Measurements from ENCODE around the gene DLG2.

DNA sequence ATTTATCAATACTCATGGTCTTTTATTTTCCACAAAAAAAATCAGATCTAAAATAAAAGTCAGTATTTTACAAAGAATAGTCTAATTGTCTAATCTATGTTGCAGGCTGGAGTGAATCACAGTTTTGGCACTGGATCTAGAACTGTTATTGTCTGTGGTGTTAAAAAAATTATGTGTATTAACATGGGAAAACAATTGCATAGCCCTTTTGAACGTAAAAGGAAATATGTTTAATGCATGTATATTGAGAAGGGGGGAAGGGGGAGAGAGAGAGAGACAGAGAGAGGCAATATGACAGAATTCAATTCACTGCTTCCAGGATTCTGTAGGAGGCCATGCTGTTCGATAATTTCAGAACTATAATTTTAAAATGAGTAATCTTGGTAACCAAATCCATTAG, 2016.1 kb downstream of the DLG2 start:
- TF ChIP-seq POLR2AphosphoS5 (IDR thresholded peaks at IDR 0.05; ENCODE audit: control insufficient read depth, insufficient read depth, low read depth, low read length), result no peak
- TF ChIP-seq, protein P1, sequence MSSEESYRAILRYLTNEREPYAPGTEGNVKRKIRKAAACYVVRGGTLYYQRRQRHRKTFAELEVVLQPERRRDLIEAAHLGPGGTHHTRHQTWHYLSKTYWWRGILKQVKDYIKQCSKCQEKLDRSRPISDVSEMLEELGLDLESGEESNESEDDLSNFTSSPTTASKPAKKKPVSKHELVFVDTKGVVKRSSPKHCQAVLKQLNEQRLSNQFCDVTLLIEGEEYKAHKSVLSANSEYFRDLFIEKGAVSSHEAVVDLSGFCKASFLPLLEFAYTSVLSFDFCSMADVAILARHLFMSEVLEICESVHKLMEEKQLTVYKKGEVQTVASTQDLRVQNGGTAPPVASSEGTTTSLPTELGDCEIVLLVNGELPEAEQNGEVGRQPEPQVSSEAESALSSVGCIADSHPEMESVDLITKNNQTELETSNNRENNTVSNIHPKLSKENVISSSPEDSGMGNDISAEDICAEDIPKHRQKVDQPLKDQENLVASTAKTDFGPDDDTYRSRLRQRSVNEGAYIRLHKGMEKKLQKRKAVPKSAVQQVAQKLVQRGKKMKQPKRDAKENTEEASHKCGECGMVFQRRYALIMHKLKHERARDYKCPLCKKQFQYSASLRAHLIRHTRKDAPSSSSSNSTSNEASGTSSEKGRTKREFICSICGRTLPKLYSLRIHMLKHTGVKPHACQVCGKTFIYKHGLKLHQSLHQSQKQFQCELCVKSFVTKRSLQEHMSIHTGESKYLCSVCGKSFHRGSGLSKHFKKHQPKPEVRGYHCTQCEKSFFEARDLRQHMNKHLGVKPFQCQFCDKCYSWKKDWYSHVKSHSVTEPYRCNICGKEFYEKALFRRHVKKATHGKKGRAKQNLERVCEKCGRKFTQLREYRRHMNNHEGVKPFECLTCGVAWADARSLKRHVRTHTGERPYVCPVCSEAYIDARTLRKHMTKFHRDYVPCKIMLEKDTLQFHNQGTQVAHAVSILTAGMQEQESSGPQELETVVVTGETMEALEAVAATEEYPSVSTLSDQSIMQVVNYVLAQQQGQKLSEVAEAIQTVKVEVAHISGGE (CRISPR knock-in tag; IDR thresholded peaks at IDR 0.05), result no peak
- no peak for TF ChIP-seq PCBP2 (IDR thresholded peaks at IDR 0.05; ENCODE audit: low read depth, low read length, poor library complexity, severe bottlenecking)
- no peak for TF ChIP-seq SMARCA5 (IDR thresholded peaks at IDR 0.05)
- TF ChIP-seq ETV1 (tag; conservative IDR thresholded peaks at IDR 0.05; ENCODE audit: low read depth), result no peak
- TF ChIP-seq, protein P2, sequence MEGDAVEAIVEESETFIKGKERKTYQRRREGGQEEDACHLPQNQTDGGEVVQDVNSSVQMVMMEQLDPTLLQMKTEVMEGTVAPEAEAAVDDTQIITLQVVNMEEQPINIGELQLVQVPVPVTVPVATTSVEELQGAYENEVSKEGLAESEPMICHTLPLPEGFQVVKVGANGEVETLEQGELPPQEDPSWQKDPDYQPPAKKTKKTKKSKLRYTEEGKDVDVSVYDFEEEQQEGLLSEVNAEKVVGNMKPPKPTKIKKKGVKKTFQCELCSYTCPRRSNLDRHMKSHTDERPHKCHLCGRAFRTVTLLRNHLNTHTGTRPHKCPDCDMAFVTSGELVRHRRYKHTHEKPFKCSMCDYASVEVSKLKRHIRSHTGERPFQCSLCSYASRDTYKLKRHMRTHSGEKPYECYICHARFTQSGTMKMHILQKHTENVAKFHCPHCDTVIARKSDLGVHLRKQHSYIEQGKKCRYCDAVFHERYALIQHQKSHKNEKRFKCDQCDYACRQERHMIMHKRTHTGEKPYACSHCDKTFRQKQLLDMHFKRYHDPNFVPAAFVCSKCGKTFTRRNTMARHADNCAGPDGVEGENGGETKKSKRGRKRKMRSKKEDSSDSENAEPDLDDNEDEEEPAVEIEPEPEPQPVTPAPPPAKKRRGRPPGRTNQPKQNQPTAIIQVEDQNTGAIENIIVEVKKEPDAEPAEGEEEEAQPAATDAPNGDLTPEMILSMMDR (IDR thresholded peaks at IDR 0.05 in 2 of 3, conservative IDR thresholded peaks at IDR 0.05 in 1 of 3; ENCODE audit: insufficient read depth in 2 of 3, low read depth in 1 of 3, low read length in 3 of 3), result no peak
- no peak for TF ChIP-seq ATF1 (CRISPR knock-in tag; IDR thresholded peaks at IDR 0.05)
- no peak for TF ChIP-seq ATF1 (tag; IDR thresholded peaks at IDR 0.05)
- TF ChIP-seq, protein P3, sequence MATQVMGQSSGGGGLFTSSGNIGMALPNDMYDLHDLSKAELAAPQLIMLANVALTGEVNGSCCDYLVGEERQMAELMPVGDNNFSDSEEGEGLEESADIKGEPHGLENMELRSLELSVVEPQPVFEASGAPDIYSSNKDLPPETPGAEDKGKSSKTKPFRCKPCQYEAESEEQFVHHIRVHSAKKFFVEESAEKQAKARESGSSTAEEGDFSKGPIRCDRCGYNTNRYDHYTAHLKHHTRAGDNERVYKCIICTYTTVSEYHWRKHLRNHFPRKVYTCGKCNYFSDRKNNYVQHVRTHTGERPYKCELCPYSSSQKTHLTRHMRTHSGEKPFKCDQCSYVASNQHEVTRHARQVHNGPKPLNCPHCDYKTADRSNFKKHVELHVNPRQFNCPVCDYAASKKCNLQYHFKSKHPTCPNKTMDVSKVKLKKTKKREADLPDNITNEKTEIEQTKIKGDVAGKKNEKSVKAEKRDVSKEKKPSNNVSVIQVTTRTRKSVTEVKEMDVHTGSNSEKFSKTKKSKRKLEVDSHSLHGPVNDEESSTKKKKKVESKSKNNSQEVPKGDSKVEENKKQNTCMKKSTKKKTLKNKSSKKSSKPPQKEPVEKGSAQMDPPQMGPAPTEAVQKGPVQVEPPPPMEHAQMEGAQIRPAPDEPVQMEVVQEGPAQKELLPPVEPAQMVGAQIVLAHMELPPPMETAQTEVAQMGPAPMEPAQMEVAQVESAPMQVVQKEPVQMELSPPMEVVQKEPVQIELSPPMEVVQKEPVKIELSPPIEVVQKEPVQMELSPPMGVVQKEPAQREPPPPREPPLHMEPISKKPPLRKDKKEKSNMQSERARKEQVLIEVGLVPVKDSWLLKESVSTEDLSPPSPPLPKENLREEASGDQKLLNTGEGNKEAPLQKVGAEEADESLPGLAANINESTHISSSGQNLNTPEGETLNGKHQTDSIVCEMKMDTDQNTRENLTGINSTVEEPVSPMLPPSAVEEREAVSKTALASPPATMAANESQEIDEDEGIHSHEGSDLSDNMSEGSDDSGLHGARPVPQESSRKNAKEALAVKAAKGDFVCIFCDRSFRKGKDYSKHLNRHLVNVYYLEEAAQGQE (IDR thresholded peaks at IDR 0.05; ENCODE audit: borderline replicate concordance), result no peak
- TF ChIP-seq, protein P3 (CRISPR knock-in tag; IDR thresholded peaks at IDR 0.05; ENCODE audit: low read depth), result no peak

Data from K562 (cell line).